HG02885 (cell line): Measurements from ENCODE around the gene NT5DC1.

Source experiments
- ATAC-seq: cut with Tn5 transposase; IDR thresholded peaks from one replicate; pipeline ENCODE4 v1.9.1; 2021; ENCODE audit warnings: mild to moderate bottlenecking; ENCODE audit not compliant: unreplicated experiment, poor library complexity

Gene NT5DC1

DNA sequence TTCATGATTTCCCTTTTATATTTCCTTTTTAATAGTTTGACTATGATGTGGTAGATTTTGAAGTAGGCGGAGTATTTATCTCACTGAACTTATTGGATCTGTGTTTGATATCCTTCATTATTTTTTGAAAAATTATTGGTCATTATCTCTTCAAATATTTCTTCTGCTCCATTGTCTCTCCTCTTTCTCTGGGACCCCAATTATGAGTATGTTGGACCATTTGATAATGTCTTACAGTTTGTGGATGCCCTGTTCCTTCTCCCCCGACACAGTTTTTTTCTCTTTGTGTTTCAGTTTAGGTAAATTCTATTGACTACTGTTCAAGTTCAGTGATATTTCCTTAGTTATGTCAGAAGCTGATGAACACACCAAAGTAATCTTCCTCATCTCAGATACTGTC lies 74.7 kb downstream of the NT5DC1 start:
- ATAC-seq: no peak

GRCh38 chr6:116176596-116176995 lies 75.9 kb downstream of the NT5DC1 start:
- no peak for ATAC-seq

GRCh38 chr6:116180375-116180774 lies 79.7 kb downstream of the NT5DC1 start:
- ATAC-seq: no peak

DNA sequence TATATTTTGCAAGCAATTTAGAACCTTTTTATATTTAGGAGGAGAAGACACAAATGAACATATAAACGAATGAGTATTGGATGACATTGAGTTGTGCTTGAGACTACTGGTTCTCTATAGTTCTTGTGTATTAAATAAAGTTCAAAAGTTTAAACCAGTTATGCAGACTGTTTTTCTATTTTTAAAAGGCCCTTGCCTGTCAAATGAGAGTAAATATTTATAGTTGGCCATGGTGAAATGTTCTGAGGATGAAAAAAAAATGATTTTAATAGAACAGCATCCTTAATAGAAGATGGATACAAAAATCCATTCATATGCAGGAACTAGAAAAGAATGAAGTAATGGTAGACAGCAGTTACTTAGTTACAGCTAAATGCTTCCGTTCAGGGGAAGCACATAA lies 88.8 kb downstream of the NT5DC1 start:
- ATAC-seq: no peak

- no peak for ATAC-seq
Measured at GRCh38 chr6:116190550-116190949, 89.9 kb downstream of the NT5DC1 start.

DNA sequence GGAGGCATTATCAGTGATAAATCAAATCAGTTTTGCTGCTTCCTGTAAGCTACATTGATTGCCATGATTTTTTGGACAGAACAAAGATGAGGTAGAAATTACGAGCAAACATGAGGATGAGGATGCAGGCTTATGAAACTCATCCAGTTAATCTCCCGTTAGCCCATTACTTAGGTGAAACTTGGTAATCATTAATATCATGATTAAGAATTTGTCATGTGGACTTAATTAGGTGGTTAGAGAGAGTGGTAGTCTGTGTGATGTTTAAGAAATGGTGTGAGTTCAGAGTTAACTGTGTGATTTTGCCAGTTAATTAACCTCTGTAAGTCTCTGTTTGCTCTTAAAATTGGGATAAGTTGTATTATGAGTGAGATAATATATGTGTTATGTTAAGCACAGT lies 91.2 kb downstream of the NT5DC1 start:
- no peak for ATAC-seq

GRCh38 chr6:116192786-116193185 lies 92.1 kb downstream of the NT5DC1 start:
- ATAC-seq: no peak

GRCh38 chr6:116196841-116197240 lies 96.2 kb downstream of the NT5DC1 start:
- no peak for ATAC-seq

DNA sequence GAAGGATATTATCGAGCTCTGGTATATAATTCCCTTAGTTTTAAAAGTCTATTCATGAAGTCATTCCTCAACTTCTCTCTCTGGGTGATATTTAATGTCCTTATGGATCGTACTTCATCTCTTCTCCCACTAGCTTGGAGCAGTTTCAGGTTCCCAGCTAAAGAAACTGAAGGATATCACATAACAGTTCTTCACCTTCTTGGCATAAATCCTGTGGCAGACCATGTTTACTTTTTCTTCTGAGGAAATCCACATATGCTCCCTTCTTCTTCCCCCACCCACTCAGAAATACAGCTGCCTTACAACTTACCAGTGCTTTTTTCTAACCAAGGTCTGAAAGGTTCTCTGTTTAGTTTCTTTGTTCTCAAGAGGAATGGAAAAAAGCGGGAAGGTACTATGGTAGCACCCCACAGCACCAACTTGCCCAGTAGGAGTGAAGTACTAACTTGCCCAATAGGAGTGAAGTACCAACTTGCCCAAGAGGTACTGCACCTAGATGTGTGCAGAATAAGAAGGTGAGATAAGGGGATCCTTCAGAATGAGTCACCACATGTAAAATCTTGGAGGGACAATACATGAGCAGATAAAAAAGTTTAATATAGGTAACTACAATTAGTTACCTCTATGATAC lies 100.1 kb downstream of the NT5DC1 start:
- no peak for ATAC-seq

- ATAC-seq: no peak
Measured at GRCh38 chr6:116201538-116201937, 100.9 kb downstream of the NT5DC1 start.

DNA sequence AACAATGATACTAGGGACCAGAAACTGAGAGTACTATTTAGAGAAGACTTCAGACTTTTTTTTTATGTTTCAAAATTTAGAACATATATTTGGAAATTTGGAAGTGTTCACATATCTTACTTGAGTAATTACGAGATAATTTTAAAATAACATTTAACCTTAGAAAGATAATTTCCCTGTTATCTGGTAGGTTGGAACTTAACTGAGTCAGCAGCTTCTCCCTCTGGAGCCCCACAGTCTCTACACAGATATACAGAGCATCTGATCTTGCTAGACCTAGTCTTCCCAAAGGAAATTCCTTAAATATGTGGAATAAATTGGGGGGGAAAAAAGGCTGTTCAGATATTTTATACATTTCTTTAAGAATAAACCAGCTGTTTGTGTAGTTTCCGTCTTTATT lies 104.6 kb downstream of the NT5DC1 start:
- no peak for ATAC-seq

DNA sequence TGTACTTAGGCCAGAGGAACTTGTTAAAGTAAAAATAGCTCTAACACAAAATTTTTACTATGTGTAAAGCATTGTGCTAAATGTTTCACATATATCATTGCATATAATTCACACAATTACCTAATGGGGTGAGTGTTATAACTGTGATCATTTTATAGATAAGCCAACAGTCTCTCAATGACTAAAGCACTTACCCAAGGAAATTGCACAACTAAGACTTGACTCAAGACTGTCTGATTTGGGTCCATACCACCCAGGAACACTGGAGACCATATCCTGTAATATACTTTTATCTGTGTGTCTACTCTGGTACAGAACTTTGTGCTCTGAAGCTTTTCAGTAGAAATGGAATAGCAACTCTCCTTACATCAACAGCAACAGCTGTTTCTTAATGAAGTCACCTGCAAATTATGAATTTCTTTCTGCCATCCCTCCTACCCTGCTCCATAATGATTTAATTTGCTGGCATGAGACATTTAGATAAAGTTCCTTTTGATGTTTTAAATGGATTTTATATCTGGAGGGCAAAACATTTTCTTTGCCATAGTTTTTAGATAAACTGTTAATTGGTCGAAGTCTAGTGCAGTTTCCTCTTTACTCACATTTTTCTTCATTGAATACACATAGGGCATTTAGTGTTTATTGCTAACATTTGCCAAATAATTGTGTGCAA lies 105.7 kb downstream of the NT5DC1 start:
- ATAC-seq: no peak

GRCh38 chr6:116208056-116208785 lies 107.6 kb downstream of the NT5DC1 start:
- ATAC-seq: no peak

GRCh38 chr6:116210316-116210715 lies 109.7 kb downstream of the NT5DC1 start:
- no peak for ATAC-seq

DNA sequence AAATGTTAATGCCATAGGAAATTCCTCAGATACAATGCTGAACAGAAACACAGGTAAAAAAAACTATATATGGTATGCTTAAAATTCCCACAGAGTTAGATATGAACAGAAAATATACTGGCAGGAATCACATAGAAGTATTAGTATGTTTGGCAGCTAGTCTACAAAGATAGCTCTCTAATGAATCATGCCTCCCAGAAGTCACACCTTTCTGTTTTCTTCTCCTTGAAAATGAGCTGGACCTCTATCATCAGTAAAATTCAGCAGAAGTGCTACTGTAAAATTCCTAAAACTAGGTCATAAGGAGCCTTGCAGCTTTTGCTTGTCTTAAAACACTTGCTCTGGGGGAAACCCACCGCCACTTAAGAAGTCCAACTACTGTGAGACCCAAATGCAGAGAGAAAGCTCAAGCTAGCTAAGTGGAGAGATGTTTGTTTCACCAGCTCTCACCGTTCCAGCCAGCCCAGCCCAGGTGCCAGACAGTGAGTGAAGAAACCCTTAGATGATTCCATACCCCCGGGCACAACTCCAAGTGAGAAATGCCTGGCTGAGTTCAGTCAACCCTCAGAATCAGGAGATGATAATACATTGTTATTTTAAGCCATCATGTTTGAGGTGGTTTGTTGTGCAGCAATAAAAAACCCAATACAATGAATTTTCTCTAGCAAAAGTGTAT lies 110.2 kb downstream of the NT5DC1 start:
- ATAC-seq: no peak

- no peak for ATAC-seq
Measured at GRCh38 chr6:116214681-116215080, 114.0 kb downstream of the NT5DC1 start.

GRCh38 chr6:116215414-116215813 lies 114.8 kb downstream of the NT5DC1 start:
- no peak for ATAC-seq

GRCh38 chr6:116217069-116217468 lies 116.4 kb downstream of the NT5DC1 start:
- no peak for ATAC-seq

- ATAC-seq: no peak
Measured at GRCh38 chr6:116218172-116218633, 117.5 kb downstream of the NT5DC1 start.

GRCh38 chr6:116218866-116219265 lies 118.2 kb downstream of the NT5DC1 start:
- ATAC-seq: no peak

- ATAC-seq: no peak
Measured at GRCh38 chr6:116221067-116221466, 120.4 kb downstream of the NT5DC1 start.
